Dedifferentiated amniotic fluid mesenchymal stem cell (primary cell): ENCODE measurements around the gene GNL1.
"Not testable (repeated sequence)": the region's sequence is repeated elsewhere in the genome, so short reads cannot be mapped to it uniquely, and the experiment has no call there.

Experiments used
- DNase-seq: peaks from one replicate; pipeline ENCODE4 v3.0.0-alpha.2; 2016; ENCODE audit errors: extremely low spot score

Gene GNL1

DNA sequence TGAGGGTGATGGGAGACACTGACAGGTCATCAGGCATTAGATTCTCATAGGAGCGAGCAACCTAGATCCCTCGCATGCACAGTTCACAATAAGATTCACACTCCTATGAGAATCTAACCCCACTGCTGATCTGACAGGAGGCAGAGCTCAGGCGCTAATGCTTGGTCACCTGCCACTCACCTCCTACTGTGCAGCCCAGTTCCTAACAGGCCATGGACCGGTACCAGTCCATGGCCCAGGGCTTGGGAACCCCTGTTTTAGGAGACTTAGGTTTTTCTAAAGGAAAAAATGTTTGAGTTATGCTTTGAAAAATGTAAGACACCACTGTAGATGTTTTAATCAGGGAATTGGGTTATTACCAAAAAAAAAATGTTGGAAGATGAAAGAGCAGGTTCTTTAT lies 60.3 kb downstream of the GNL1 start:
- DNase-seq: no peak

DNA sequence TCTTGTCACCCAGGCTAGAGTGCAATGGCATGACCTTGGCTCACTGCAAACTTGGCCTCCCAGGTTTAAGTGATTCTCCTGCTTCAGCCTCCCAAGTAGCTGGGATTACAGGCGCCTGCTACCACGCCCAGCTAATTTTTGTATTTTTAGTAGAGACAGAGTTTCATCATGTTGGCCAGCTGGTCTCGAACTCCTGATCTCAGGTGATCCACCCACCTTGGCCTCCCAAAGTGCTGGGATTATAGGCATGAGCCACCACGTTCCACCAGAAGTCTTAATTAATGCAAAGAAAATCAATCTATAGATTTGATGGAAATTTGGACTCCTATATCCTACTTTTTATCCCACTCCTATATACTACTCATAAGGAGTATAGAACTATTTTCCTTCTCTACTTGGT lies 61.2 kb downstream of the GNL1 start:
- DNase-seq: not testable (repeated sequence)

DNA sequence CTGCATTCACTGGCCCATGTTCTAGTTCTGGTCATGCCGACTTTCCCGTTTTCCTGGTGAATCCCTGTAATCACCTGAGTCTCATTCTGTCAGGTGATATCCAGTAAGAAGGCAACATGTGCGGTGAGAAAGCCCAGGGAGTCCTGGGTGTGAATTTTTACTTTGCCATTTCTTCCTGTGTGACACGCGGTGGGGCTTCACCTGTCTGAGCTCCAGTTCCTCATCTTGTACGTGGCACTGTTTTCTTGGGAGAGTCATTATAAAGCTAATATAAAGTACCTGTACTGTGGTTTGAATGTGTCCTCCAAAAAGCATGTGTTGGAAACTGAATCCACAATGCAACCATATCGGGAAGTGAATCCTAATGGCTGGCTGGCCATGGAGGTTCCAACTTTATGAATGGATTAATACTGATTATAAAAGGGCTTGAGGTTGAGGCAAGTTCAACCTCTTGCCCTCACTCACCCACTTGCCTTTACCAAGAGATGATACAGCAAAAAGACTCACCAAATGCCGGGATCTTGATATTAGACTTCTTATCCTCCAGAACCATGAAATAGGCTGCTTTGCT lies 61.9 kb downstream of the GNL1 start:
- DNase-seq: no peak

DNA sequence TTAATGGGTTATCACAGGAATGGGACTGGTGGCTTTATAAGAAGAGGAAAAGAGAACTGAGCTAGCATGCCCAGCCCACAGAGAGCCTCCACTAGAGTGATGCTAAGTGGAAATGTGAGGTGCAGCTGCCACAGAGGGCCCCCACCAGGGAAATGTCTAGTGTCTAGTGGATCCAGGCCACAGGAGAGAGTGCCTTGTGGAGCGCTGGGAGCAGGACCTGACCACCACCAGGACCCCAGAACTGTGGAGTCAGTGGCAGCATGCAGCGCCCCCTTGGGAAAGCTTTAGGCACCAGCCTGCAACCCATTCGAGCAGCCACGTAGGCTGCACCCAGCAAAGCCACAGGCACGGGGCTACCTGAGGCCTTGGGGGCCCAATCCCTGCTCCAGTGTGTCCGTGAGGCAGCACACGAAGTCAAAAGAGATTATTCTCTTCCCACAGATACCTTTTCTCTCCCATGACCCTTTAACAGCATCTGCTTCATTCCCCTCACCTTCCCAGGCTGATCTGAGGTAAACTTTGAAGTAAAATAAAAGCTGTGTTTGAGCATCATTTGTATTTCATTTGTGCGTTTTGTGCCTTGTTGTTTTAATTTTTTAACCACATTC lies 62.5 kb downstream of the GNL1 start:
- no peak for DNase-seq

DNA sequence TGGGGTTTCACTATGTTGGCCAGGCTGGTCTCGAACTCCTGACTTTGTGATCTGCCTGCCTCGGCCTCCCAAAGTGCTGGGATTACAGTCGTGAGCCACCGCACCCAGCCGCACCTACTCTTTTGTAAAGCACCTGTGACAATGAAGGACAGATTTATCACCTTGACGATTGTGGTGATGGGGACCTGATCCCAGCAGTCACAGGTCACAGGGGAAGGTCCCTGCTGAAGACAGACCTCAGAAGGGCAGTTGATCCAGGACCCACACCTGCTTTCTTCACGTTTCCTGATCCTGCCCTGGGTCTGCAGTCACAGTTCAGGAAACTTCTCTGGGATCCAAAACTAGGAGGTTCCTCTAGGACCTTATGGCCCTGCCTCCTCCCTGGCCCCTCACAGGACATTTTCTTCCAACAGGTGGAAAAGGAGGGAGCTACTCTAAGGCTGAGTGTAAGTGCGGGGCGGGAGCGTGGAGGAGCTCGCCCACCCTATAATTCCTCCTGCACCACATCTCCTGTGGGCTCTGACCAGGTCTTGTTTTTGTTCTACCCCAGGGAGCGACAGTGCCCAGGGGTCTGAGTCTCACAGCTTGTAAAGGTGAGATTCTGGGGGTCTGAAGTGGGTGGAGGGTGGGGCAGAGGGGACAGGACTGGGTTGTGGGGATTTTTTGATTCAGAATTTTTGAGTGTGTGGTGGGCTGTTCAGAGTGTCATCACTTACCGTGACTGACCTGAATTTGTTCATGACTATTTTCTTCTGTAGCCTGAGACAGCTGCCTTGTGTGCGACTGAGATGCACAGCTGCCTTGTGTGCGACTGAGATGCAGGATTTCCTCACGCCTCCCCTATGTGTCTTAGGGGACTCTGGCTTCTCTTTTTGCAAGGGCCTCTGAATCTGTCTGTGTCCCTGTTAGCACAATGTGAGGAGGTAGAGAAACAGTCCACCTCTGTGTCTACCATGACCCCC lies 64.0 kb downstream of the GNL1 start:
- DNase-seq: no peak
